Rectal smooth muscle tissue (tissue), 1 donor: Measurements from ENCODE around the gene OR52B4.
"Not testable (repeated sequence)": the region's sequence is repeated elsewhere in the genome, so short reads cannot be mapped to it uniquely, and the experiment has no call there.

Experiments used
- H3K27ac ChIP-seq: one replicate; pipeline ENCODE4 v1.7.0; 2013; ENCODE audit warnings: low read depth, low read length, inconsistent platforms
- H3K27me3 ChIP-seq: one replicate; pipeline ENCODE4 v1.7.0; 2013; ENCODE audit warnings: low read length; ENCODE audit not compliant: control insufficient read depth, insufficient read depth
- H3K36me3 ChIP-seq: one replicate; pipeline ENCODE4 v1.7.0; 2013; ENCODE audit warnings: low read length; ENCODE audit not compliant: control insufficient read depth, insufficient read depth
- H3K4me1 ChIP-seq: one replicate; pipeline ENCODE4 v1.7.0; 2013; ENCODE audit warnings: low read length; ENCODE audit not compliant: control insufficient read depth, insufficient read depth
- H3K4me3 ChIP-seq: one replicate; pipeline ENCODE4 v1.7.0; 2013; ENCODE audit warnings: low read length
- H3K9ac ChIP-seq: one replicate; pipeline ENCODE4 v1.7.0; 2013; ENCODE audit warnings: low read length

The OR52B4 gene

GRCh38 chr11:4368286-4368685 is at the start of gene OR52B4:
TSS of gene OR52B4 (minus strand) at chr11:4368386. CDS start at chr11:4368295, 91 bp downstream.
- Histone ChIP-seq H3K27ac (no peak within 1 kb of the TSS), H3K27me3 (no peaks in the 10 kb centered on the region), H3K36me3 (no peaks in the 10 kb centered on the region), H3K4me1 (no peaks in the 10 kb centered on the region), H3K9ac (no peak within 1 kb of the TSS), H3K4me3 (no peak within 1 kb of the TSS)

GRCh38 chr11:4416816-4417215 is 48.6 kb upstream of the OR52B4 start:
- Histone ChIP-seq H3K27me3 (no peaks in the 10 kb centered on the region), H3K4me3 (no peak overlapping the region), H3K36me3 (no peaks in the 10 kb centered on the region), H3K9ac (no peak overlapping the region), H3K27ac (no peak overlapping the region), H3K4me1 (no peaks in the 10 kb centered on the region)

- Histone ChIP-seq H3K27me3 (no peaks in the 10 kb centered on the region), H3K4me3 (no peak overlapping the region), H3K36me3 (no peaks in the 10 kb centered on the region), H3K27ac (no peak overlapping the region), H3K9ac (no peak overlapping the region), H3K4me1 (no peaks in the 10 kb centered on the region)
Observed at GRCh38 chr11:4416306-4416705, 48.1 kb upstream of the OR52B4 start.

GRCh38 chr11:4406206-4406605 is 38.0 kb upstream of the OR52B4 start:
- H3K36me3 ChIP-seq, H3K9ac ChIP-seq, H3K4me3 ChIP-seq, H3K4me1 ChIP-seq, H3K27me3 ChIP-seq, H3K27ac ChIP-seq: not testable (repeated sequence)

GRCh38 chr11:4393858-4394223 is 25.7 kb upstream of the OR52B4 start:
- peaks cover 13% of the 10 kb centered on the region for H3K36me3 ChIP-seq
- no peak overlapping the region for H3K27ac ChIP-seq
- no peaks in the 10 kb centered on the region for H3K27me3 ChIP-seq
- no peak overlapping the region for H3K9ac ChIP-seq
- peak overlapping the region; percentile 83 for H3K4me3 ChIP-seq
- peaks cover 2% of the 10 kb centered on the region for H3K4me1 ChIP-seq

GRCh38 chr11:4393209-4393857 is 25.1 kb upstream of the OR52B4 start, which contains the start of gene TRIM21:
TSS of gene TRIM21 (minus strand) at chr11:4393702. CDS start at chr11:4390409, 3,293 bp downstream.
- Histone ChIP-seq H3K27me3 (no peaks in the 10 kb centered on the region), H3K9ac (peak within 1 kb of the TSS; percentile 46), H3K27ac (peak within 1 kb of the TSS; percentile 48), H3K4me3 (peak within 1 kb of the TSS; percentile 83), H3K36me3 (peaks cover 18% of the 10 kb centered on the region), H3K4me1 (peaks cover 2% of the 10 kb centered on the region)

GRCh38 chr11:4388221-4388620 is 20.0 kb upstream of the OR52B4 start:
- H3K4me1 ChIP-seq, result peaks cover 2% of the 10 kb centered on the region
- H3K27me3 ChIP-seq, result no peaks in the 10 kb centered on the region
- no peak overlapping the region for H3K9ac ChIP-seq
- H3K27ac ChIP-seq, result no peak overlapping the region
- H3K4me3 ChIP-seq, result no peak overlapping the region
- H3K36me3 ChIP-seq, result peaks cover 47% of the 10 kb centered on the region

GRCh38 chr11:4385978-4386740 is 18.0 kb upstream of the OR52B4 start:
- Histone ChIP-seq H3K27me3 (no peaks in the 10 kb centered on the region), H3K4me1 (no peaks in the 10 kb centered on the region), H3K9ac (no peak overlapping the region), H3K36me3 (peaks cover 47% of the 10 kb centered on the region), H3K4me3 (no peak overlapping the region), H3K27ac (no peak overlapping the region)

GRCh38 chr11:4381901-4382300 is 13.7 kb upstream of the OR52B4 start:
- peaks cover 21% of the 10 kb centered on the region for H3K36me3 ChIP-seq
- H3K9ac ChIP-seq, result no peak overlapping the region
- H3K4me3 ChIP-seq, result no peak overlapping the region
- H3K4me1 ChIP-seq, result no peaks in the 10 kb centered on the region
- H3K27ac ChIP-seq, result no peak overlapping the region
- H3K27me3 ChIP-seq, result no peaks in the 10 kb centered on the region

GRCh38 chr11:4375431-4376140 is 7.4 kb upstream of the OR52B4 start:
- H3K9ac ChIP-seq, result no peak overlapping the region
- H3K4me3 ChIP-seq, result no peak overlapping the region
- H3K27ac ChIP-seq, result no peak overlapping the region
- H3K36me3 ChIP-seq, result no peaks in the 10 kb centered on the region
- no peaks in the 10 kb centered on the region for H3K4me1 ChIP-seq
- H3K27me3 ChIP-seq, result no peaks in the 10 kb centered on the region

GRCh38 chr11:4370166-4370565 is 2.0 kb upstream of the OR52B4 start:
- no peak overlapping the region for H3K4me3 ChIP-seq
- H3K9ac ChIP-seq, result no peak overlapping the region
- H3K4me1 ChIP-seq, result no peaks in the 10 kb centered on the region
- no peak overlapping the region for H3K27ac ChIP-seq
- no peaks in the 10 kb centered on the region for H3K27me3 ChIP-seq
- H3K36me3 ChIP-seq, result no peaks in the 10 kb centered on the region

- not testable (repeated sequence) for H3K4me3 ChIP-seq, H3K9ac ChIP-seq, H3K36me3 ChIP-seq, H3K4me1 ChIP-seq, H3K27me3 ChIP-seq, H3K27ac ChIP-seq
Observed at GRCh38 chr11:4348142-4348541, 20.0 kb downstream of the OR52B4 start.
